ENCODE data around the gene BLOC1S4.

BLOC1S4 gene

GRCh38 chr4:6693231-6694176, 22.5 kb upstream of the BLOC1S4 start, which contains the start of gene S100P:
Gene S100P (plus strand): TSS chr4:6693878. CDS start chr4:6693933, 55 bp downstream.
- no peak for DNase-seq (ENCODE audit: extremely low read depth, low read depth)
- H3K4me3 ChIP-seq (replicated peaks; ENCODE audit: low read depth, low read length) = no peak within 1 kb of the TSS
- TF ChIP-seq CTCF (IDR thresholded peaks at IDR 0.05; ENCODE audit: low read depth, low read length, missing control alignments) = no peak

GRCh38 chr4:6694177-6694901, 21.6 kb upstream of the BLOC1S4 start:
- no peak overlapping the region for H3K4me3 ChIP-seq (replicated peaks; ENCODE audit: low read depth, low read length)
- TF ChIP-seq CTCF (IDR thresholded peaks at IDR 0.05; ENCODE audit: low read depth, low read length, missing control alignments) = no peak

GRCh38 chr4:6695660-6696610, 20.0 kb upstream of the BLOC1S4 start:
- no peak for TF ChIP-seq CTCF (IDR thresholded peaks at IDR 0.05; ENCODE audit: low read depth, low read length, missing control alignments)
- DNase-seq (ENCODE audit: extremely low read depth, low read depth) = no peak
- no peak overlapping the region for H3K4me3 ChIP-seq (replicated peaks; ENCODE audit: low read depth, low read length)

More at GRCh38 chr4:6694177-6694901, 21.6 kb upstream of the BLOC1S4 start:
- no peak for DNase-seq (ENCODE audit: extremely low read depth, low read depth)

- no peak for TF ChIP-seq CTCF (IDR thresholded peaks at IDR 0.05; ENCODE audit: low read depth, low read length, missing control alignments)
- no peak for DNase-seq (ENCODE audit: extremely low read depth, low read depth)
- no peak overlapping the region for H3K4me3 ChIP-seq (replicated peaks; ENCODE audit: low read depth, low read length)
Observed at GRCh38 chr4:6696611-6697010, 19.4 kb upstream of the BLOC1S4 start.

- H3K4me3 ChIP-seq (replicated peaks; ENCODE audit: low read depth, low read length) = no peak overlapping the region
- no peak for DNase-seq (ENCODE audit: extremely low read depth, low read depth)
- TF ChIP-seq CTCF (IDR thresholded peaks at IDR 0.05; ENCODE audit: low read depth, low read length, missing control alignments) = no peak
Observed at GRCh38 chr4:6697131-6697530, 18.8 kb upstream of the BLOC1S4 start.

- no peak for TF ChIP-seq CTCF (IDR thresholded peaks at IDR 0.05; ENCODE audit: low read depth, low read length, missing control alignments)
- no peak overlapping the region for H3K4me3 ChIP-seq (replicated peaks; ENCODE audit: low read depth, low read length)
- no peak for DNase-seq (ENCODE audit: extremely low read depth, low read depth)
Observed at GRCh38 chr4:6699388-6699787, 16.6 kb upstream of the BLOC1S4 start.

Data from HFF-Myc (cell line).